ENCODE data around the gene PON3.

GRCh38 chr7:95323410-95324129, 72.6 kb downstream of the PON3 start:
- TF ChIP-seq ZBTB26 (tag by site-specific recombination; optimal IDR thresholded peaks at IDR 0.05) (no peak), ZNF391 (tag by site-specific recombination; IDR thresholded peaks at IDR 0.05; ENCODE audit: borderline replicate concordance, low read depth) (no peak), CTCF (tag by site-specific recombination; IDR thresholded peaks at IDR 0.05) (no peak), ZFP69B (tag by site-specific recombination; IDR thresholded peaks at IDR 0.05) (no peak), RBAK (tag by site-specific recombination; IDR thresholded peaks at IDR 0.05) (no peak), FEZF1 (tag by site-specific recombination; IDR thresholded peaks at IDR 0.05) (no peak), ZNF223 (tag by site-specific recombination; IDR thresholded peaks at IDR 0.05) (no peak), ZNF416 (tag by site-specific recombination; IDR thresholded peaks at IDR 0.05) (no peak), ZNF670 (tag by site-specific recombination; IDR thresholded peaks at IDR 0.05; ENCODE audit: low read depth) (no peak), ZSCAN4 (tag by site-specific recombination; IDR thresholded peaks at IDR 0.05) (no peak), ZNF18 (tag by site-specific recombination; IDR thresholded peaks at IDR 0.05) (no peak), ELK4 (IDR thresholded peaks at IDR 0.05; ENCODE audit: borderline replicate concordance, low read depth, low read length) (no peak), ZSCAN30 (tag by site-specific recombination; IDR thresholded peaks at IDR 0.05) (no peak), ZBTB49 (tag by site-specific recombination; IDR thresholded peaks at IDR 0.05; ENCODE audit: low read depth) (no peak)

Data from HEK293 (cell line).